Measurements from ENCODE around the gene OPA1.

Gene OPA1, protein sequence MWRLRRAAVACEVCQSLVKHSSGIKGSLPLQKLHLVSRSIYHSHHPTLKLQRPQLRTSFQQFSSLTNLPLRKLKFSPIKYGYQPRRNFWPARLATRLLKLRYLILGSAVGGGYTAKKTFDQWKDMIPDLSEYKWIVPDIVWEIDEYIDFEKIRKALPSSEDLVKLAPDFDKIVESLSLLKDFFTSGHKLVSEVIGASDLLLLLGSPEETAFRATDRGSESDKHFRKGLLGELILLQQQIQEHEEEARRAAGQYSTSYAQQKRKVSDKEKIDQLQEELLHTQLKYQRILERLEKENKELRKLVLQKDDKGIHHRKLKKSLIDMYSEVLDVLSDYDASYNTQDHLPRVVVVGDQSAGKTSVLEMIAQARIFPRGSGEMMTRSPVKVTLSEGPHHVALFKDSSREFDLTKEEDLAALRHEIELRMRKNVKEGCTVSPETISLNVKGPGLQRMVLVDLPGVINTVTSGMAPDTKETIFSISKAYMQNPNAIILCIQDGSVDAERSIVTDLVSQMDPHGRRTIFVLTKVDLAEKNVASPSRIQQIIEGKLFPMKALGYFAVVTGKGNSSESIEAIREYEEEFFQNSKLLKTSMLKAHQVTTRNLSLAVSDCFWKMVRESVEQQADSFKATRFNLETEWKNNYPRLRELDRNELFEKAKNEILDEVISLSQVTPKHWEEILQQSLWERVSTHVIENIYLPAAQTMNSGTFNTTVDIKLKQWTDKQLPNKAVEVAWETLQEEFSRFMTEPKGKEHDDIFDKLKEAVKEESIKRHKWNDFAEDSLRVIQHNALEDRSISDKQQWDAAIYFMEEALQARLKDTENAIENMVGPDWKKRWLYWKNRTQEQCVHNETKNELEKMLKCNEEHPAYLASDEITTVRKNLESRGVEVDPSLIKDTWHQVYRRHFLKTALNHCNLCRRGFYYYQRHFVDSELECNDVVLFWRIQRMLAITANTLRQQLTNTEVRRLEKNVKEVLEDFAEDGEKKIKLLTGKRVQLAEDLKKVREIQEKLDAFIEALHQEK

GRCh38 chr3:193592841-193593667, at the start of gene OPA1:
Gene OPA1, plus strand, starts transcription at chr3:193593208. Its CDS starts 170 bp downstream, at chr3:193593378.
- peak within 1 kb of the TSS; percentile 100 for H3K27ac Mint-ChIP-seq
- no peaks in the 10 kb centered on the region for H3K9me3 Mint-ChIP-seq (ENCODE audit: low read depth)
- H3K4me3 Mint-ChIP-seq: peak within 1 kb of the TSS; percentile 100
- H3K27me3 Mint-ChIP-seq: no peaks in the 10 kb centered on the region
- peaks cover 9% of the 10 kb centered on the region for H3K36me3 Mint-ChIP-seq
- peaks cover 55% of the 10 kb centered on the region for H3K4me1 Mint-ChIP-seq (ENCODE audit: low read depth)

DNA sequence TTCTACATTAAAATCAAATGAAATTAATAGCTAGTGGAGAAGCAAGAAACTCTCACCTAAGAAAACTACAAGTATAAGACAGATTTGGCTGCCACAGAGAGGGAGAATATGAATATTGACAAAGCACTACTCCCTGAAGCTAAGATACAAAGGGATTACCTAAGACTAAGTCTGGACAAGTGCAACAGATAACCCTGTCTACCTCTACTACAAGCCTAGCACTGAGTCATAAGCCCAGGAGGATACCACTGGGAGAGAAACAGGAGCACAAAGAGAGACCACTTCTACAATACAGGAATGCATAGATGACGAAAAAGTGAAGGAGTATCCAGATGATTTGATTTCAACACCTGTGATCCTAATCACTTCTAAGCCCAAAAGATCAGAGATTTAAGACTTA, 48.7 kb upstream of the OPA1 start:
- Mint-ChIP-seq H3K9me3 (ENCODE audit: low read depth) (peaks cover 15% of the 10 kb centered on the region), H3K27ac (no peak overlapping the region), H3K27me3 (no peaks in the 10 kb centered on the region), H3K36me3 (peaks cover 7% of the 10 kb centered on the region), H3K4me3 (no peak overlapping the region), H3K4me1 (ENCODE audit: low read depth) (no peaks in the 10 kb centered on the region)

DNA sequence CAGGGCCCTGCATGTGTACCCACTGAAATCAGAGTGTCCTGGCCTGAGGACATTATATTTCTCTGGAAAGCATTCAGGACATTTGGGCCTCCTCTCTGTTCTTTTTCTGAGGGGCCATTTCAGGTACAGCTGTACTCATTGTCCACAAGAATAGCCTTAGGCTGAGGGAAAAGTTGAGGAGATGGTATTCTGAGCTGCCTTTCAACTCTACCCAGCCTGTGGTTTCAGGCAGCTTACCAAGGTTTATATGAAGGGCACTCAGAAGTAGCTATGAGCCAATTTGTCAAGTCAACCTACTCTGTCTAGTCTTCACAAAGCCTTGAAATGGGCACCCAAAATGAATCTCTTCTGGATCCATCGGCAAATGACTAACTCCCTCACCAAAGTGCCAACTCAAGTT, 47.7 kb upstream of the OPA1 start:
- Mint-ChIP-seq H3K27me3 (no peaks in the 10 kb centered on the region), H3K27ac (no peak overlapping the region), H3K4me3 (no peak overlapping the region), H3K36me3 (peaks cover 10% of the 10 kb centered on the region), H3K4me1 (ENCODE audit: low read depth) (no peaks in the 10 kb centered on the region), H3K9me3 (ENCODE audit: low read depth) (peaks cover 15% of the 10 kb centered on the region)

DNA sequence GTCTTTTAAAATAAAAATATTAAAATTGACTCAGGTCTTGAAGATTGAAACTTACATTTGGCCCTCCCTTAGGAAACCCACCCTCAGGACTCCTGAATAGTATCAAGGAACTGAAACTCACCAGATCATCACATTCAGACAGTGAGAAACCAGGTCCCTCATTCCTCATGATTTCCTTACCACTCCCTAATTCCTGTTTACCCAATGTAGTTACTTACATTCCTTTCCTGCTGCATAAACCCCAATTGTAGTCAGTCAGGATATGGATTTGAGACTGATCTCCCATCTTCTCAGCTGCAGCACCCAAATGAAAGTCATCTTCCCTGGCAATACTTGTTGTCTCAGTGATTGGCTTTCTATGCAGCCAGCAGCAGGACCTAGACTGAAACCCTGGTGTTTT, 46.9 kb upstream of the OPA1 start:
- Mint-ChIP-seq H3K27ac (no peak overlapping the region), H3K4me1 (ENCODE audit: low read depth) (no peaks in the 10 kb centered on the region), H3K27me3 (no peaks in the 10 kb centered on the region), H3K9me3 (ENCODE audit: low read depth) (peaks cover 15% of the 10 kb centered on the region), H3K4me3 (no peak overlapping the region), H3K36me3 (peaks cover 10% of the 10 kb centered on the region)

GRCh38 chr3:193548406-193548805, 44.6 kb upstream of the OPA1 start:
- Mint-ChIP-seq H3K27me3 (no peaks in the 10 kb centered on the region), H3K9me3 (ENCODE audit: low read depth) (peaks cover 15% of the 10 kb centered on the region), H3K27ac (no peak overlapping the region), H3K4me1 (ENCODE audit: low read depth) (no peaks in the 10 kb centered on the region), H3K36me3 (peaks cover 12% of the 10 kb centered on the region), H3K4me3 (no peak overlapping the region)

DNA sequence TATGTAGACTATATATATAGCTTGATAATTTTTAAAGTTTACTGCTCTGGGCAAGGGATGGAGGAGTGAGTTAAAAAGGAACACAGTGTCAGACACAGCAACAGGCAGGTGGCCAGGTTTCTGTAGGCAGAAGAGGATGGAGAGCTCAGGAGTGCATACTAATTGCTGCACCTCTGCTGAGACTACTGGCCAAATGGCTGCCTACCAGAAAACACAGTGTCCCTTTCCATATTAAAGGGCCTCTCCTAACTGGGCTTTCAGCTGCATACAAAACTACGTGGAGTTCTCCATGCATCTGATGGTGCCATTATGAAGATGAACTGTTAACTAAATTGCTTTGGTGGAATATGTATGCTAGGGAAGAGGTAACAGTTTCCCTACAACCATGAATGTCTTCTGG, 40.1 kb upstream of the OPA1 start:
- H3K27ac Mint-ChIP-seq: no peak overlapping the region
- no peaks in the 10 kb centered on the region for H3K27me3 Mint-ChIP-seq
- no peaks in the 10 kb centered on the region for H3K9me3 Mint-ChIP-seq (ENCODE audit: low read depth)
- no peaks in the 10 kb centered on the region for H3K4me1 Mint-ChIP-seq (ENCODE audit: low read depth)
- peaks cover 5% of the 10 kb centered on the region for H3K36me3 Mint-ChIP-seq
- H3K4me3 Mint-ChIP-seq: no peak overlapping the region

- Mint-ChIP-seq H3K4me3 (no peak overlapping the region), H3K9me3 (ENCODE audit: low read depth) (no peaks in the 10 kb centered on the region), H3K4me1 (ENCODE audit: low read depth) (no peaks in the 10 kb centered on the region), H3K27ac (no peak overlapping the region), H3K27me3 (no peaks in the 10 kb centered on the region), H3K36me3 (peaks cover 5% of the 10 kb centered on the region)
Observed at GRCh38 chr3:193553586-193553985, 39.4 kb upstream of the OPA1 start.

DNA sequence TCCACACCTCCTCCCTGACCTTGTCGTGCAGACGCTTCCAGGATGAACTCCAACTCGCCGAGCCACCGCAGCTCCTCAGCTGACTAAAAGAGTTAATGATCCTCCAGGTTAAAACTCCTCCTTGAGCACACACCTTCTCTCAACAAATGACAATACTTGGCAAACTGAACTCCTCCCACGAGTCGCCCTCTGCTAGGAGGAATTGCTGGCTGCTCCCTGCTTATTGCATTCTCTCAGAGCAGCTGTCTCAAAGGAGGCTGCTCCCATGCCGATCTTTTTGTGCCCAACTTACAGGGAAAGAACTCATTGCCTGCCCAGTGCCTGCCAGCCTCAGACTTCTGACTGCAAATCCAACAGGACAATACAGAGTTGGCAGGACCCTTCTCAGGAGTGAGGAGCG, 38.2 kb upstream of the OPA1 start, which contains the start of gene ATP13A4:
ATP13A4 (minus strand) TSS at position 85 of the 400 bp plus-strand sequence. CDS start 96 bp downstream, outside the sequence.
- H3K9me3 Mint-ChIP-seq (ENCODE audit: low read depth): no peaks in the 10 kb centered on the region
- H3K36me3 Mint-ChIP-seq: peaks cover 5% of the 10 kb centered on the region
- no peaks in the 10 kb centered on the region for H3K27me3 Mint-ChIP-seq
- no peaks in the 10 kb centered on the region for H3K4me1 Mint-ChIP-seq (ENCODE audit: low read depth)
- no peak within 1 kb of the TSS for H3K4me3 Mint-ChIP-seq
- no peak within 1 kb of the TSS for H3K27ac Mint-ChIP-seq

DNA sequence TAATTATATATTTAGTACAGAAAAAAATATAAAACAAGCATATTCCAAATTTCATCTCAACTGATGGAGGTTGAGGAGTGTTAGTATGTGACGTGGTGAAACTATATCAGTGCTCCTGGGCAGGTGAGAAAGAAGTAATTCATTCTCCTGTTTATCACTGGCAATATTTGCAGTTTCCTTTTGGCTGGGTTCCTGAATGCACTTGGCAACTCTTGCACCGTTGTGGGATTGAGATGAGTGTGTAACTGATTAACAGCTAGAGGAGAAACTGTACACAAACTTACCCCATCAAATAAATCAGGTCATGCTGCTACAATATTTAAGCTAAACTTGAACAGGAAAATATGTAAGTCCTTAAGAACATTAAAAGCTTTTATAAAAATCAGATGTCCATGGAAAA, 36.2 kb upstream of the OPA1 start:
- Mint-ChIP-seq H3K36me3 (peaks cover 5% of the 10 kb centered on the region), H3K27ac (no peak overlapping the region), H3K4me1 (ENCODE audit: low read depth) (no peaks in the 10 kb centered on the region), H3K9me3 (ENCODE audit: low read depth) (no peaks in the 10 kb centered on the region), H3K4me3 (no peak overlapping the region), H3K27me3 (no peaks in the 10 kb centered on the region)

DNA sequence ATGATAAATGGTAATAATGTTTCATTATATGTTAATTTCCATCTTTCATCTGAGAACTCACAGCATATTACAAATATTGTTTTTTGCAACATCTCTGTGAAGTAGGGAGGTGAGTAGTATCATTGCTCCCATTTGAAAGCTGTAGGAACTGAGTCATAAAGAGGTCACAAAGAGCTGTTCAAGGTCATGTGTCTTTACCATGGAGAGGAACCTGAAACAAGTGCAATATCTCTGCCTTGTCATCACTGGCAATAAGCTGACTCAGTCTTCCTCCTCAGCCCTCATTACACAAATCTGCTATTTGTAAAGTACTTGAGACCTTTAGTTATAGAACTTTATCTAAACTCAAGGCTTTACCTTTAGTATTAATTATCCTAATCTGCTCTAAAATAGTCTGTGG, 33.9 kb upstream of the OPA1 start:
- no peaks in the 10 kb centered on the region for H3K9me3 Mint-ChIP-seq (ENCODE audit: low read depth)
- peaks cover 2% of the 10 kb centered on the region for H3K36me3 Mint-ChIP-seq
- H3K27me3 Mint-ChIP-seq: no peaks in the 10 kb centered on the region
- no peak overlapping the region for H3K4me3 Mint-ChIP-seq
- no peak overlapping the region for H3K27ac Mint-ChIP-seq
- no peaks in the 10 kb centered on the region for H3K4me1 Mint-ChIP-seq (ENCODE audit: low read depth)

- H3K36me3 Mint-ChIP-seq: peaks cover 2% of the 10 kb centered on the region
- no peaks in the 10 kb centered on the region for H3K9me3 Mint-ChIP-seq (ENCODE audit: low read depth)
- no peaks in the 10 kb centered on the region for H3K27me3 Mint-ChIP-seq
- H3K27ac Mint-ChIP-seq: no peak overlapping the region
- no peaks in the 10 kb centered on the region for H3K4me1 Mint-ChIP-seq (ENCODE audit: low read depth)
- H3K4me3 Mint-ChIP-seq: no peak overlapping the region
Observed at GRCh38 chr3:193560091-193560490, 32.9 kb upstream of the OPA1 start.

DNA sequence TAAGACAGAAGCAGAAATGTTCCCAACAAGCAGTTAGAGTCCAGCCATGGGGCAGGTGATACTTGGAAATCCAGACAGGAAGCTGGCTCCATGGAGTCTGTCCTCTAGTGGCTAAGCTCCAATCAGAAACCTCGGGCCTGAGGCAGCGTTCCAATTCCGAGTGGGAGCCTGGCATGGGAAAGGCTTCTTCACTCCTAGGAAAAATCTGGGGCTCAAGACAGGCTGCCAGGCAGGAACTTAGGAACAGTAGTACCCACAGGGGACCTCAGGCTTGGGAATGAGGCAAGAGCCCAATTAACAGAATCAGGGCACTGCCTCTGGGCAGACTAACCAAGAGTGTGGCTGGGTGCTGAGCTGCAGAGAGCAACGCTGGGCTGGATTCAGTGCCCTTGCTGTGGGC, 32.1 kb upstream of the OPA1 start:
- no peaks in the 10 kb centered on the region for H3K9me3 Mint-ChIP-seq (ENCODE audit: low read depth)
- peaks cover 2% of the 10 kb centered on the region for H3K36me3 Mint-ChIP-seq
- H3K27ac Mint-ChIP-seq: no peak overlapping the region
- no peak overlapping the region for H3K4me3 Mint-ChIP-seq
- H3K27me3 Mint-ChIP-seq: no peaks in the 10 kb centered on the region
- H3K4me1 Mint-ChIP-seq (ENCODE audit: low read depth): no peaks in the 10 kb centered on the region

GRCh38 chr3:193563426-193563825, 29.6 kb upstream of the OPA1 start:
- Mint-ChIP-seq H3K9me3 (ENCODE audit: low read depth) (no peaks in the 10 kb centered on the region), H3K4me1 (ENCODE audit: low read depth) (no peaks in the 10 kb centered on the region), H3K27ac (no peak overlapping the region), H3K36me3 (peaks cover 2% of the 10 kb centered on the region), H3K27me3 (no peaks in the 10 kb centered on the region), H3K4me3 (no peak overlapping the region)

DNA sequence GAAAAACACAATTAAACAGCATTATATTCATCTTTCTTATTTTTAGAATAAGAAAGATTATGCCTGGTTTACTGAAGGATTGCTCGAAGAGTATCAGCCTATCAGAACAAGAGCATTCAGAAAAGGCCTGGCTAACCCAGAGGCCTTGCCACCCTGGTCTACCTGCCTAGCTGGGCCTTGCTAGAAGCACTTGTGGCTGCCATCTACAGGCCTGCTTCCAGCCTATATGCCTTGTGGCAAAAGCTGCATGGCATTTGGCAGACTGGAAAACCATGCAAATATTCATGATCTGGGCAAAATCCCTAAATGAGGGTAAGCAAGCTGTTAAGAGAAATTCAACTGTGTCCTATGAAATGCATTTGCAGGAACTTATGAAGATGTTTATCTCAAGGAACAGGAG, 29.0 kb upstream of the OPA1 start:
- no peaks in the 10 kb centered on the region for H3K9me3 Mint-ChIP-seq (ENCODE audit: low read depth)
- H3K36me3 Mint-ChIP-seq: peaks cover 2% of the 10 kb centered on the region
- no peak overlapping the region for H3K27ac Mint-ChIP-seq
- H3K27me3 Mint-ChIP-seq: no peaks in the 10 kb centered on the region
- no peaks in the 10 kb centered on the region for H3K4me1 Mint-ChIP-seq (ENCODE audit: low read depth)
- H3K4me3 Mint-ChIP-seq: no peak overlapping the region
